D721Med (cell line): ENCODE measurements around the gene CILP2.

ENCODE experiments used
- DNase-seq: peaks from one replicate; pipeline ENCODE4 v3.0.0; 2011; ENCODE audit warnings: low spot score; ENCODE audit not compliant: insufficient read length
- FAIRE-seq: peaks from 2 replicates; lab custom pipeline; 2011; peaks lifted over from hg19 to GRCh38; lab: Jason Lieb, UNC
- TF ChIP-seq, protein P1 (sequence below): IDR thresholded peaks from 2 replicates; pipeline ENCODE4 v1.5.1; 2012; ENCODE audit warnings: mild to moderate bottlenecking, control low read depth; ENCODE audit not compliant: insufficient read depth; ENCODE audit errors: missing control alignments

Gene CILP2

DNA sequence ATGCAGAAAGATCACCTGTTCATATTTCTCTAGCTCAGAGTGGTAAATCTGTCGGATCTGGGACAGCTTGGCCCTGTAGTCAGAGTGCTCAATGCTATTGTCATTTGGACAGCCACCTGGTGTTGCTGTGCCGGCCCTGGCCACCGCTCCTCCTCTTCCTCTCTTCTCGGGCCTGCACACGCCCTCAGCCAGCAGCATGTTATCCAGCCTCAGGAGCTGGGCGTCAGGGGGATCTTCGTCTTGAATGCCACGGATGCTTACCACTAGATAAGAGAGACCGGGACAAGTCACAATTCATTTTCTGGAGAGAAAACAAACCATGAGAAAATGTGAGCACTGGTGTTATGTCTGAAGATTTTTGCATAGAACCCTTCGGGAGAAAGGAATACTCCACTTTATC is 32.5 kb downstream of the CILP2 start:
- no peak for DNase-seq
- no peak for FAIRE-seq
- TF ChIP-seq, protein P1, sequence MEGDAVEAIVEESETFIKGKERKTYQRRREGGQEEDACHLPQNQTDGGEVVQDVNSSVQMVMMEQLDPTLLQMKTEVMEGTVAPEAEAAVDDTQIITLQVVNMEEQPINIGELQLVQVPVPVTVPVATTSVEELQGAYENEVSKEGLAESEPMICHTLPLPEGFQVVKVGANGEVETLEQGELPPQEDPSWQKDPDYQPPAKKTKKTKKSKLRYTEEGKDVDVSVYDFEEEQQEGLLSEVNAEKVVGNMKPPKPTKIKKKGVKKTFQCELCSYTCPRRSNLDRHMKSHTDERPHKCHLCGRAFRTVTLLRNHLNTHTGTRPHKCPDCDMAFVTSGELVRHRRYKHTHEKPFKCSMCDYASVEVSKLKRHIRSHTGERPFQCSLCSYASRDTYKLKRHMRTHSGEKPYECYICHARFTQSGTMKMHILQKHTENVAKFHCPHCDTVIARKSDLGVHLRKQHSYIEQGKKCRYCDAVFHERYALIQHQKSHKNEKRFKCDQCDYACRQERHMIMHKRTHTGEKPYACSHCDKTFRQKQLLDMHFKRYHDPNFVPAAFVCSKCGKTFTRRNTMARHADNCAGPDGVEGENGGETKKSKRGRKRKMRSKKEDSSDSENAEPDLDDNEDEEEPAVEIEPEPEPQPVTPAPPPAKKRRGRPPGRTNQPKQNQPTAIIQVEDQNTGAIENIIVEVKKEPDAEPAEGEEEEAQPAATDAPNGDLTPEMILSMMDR, result no peak

DNA sequence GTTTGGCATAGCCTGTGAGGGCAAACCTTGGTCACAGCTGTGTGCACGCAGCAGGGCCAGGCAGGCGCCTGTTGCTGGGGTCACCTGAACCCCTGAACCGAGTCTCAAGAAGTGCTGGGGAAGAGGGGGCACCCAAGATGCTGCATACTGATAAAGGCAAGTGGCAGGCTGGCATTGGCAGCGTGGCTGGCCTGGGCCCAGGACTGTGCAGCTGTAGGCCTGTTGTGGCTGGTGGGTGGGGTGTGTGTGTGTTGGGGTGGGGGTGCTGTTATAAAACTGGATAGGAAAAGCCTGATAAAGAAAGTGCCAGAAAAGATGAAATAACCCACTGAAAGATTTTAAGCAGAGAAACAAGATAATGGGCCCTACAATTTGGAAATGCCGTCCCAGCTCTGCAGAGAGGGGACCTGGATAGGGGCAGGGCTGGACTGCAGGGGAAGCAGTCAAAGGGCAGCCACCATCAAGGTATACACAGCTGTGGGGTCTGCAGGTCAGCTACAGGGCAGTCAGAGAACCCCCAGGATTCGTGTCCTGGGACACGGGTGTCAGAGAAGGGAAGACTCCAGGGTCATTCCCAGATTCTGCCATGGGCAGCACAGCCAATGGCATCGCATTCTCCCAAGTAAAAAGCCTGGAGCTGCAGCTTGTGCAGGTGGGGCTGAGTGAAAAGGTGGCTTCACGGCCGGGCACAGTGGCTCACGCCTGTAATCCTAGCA is 33.2 kb downstream of the CILP2 start:
- DNase-seq (no peak), FAIRE-seq (no peak)
- TF ChIP-seq, protein P1, result no peak

DNA sequence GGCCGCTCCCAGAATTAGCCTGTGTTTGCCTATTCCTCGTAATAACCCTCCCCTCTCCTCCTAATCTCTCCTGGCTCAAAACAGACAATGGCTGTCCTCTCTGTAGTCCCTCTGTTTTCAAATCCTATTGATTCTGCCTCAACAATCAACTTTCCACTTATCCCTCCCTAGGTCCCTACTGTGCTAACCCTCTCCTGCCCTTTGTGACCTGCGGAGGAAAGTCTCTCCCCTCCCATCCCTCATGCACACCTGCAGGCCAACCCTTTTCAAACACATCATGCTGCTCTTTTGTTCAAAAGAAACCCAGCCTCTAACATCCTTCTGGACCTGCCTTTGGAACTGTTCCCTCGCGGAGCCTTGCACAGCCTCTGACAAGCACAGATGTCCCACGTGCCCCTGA is 37.3 kb downstream of the CILP2 start:
- no peak for DNase-seq
- FAIRE-seq, result no peak

DNA sequence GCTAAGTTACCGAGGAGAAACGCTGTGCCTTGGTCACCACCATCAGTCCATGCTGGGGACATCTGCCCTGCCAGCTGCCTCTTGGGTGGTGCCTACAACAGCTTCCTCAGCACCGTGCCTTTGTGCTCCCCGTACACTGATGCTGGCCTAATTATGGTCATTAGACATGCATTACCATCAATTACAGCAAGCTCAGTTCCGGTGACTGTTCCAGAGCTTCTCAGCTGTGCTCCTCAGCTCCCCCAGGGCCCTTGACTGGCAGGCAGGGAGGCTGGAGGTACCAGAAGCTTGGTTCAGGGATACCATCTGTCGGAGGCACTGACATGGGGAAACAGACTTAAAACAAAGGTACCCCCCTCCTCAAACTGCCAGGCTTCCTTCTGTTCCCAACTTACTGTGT is 40.2 kb downstream of the CILP2 start:
- no peak for DNase-seq
- TF ChIP-seq, protein P1, result no peak
- FAIRE-seq, result no peak

More for the DNA sequence above, 37.3 kb downstream of the CILP2 start:
- TF ChIP-seq, protein P1, result no peak

DNA sequence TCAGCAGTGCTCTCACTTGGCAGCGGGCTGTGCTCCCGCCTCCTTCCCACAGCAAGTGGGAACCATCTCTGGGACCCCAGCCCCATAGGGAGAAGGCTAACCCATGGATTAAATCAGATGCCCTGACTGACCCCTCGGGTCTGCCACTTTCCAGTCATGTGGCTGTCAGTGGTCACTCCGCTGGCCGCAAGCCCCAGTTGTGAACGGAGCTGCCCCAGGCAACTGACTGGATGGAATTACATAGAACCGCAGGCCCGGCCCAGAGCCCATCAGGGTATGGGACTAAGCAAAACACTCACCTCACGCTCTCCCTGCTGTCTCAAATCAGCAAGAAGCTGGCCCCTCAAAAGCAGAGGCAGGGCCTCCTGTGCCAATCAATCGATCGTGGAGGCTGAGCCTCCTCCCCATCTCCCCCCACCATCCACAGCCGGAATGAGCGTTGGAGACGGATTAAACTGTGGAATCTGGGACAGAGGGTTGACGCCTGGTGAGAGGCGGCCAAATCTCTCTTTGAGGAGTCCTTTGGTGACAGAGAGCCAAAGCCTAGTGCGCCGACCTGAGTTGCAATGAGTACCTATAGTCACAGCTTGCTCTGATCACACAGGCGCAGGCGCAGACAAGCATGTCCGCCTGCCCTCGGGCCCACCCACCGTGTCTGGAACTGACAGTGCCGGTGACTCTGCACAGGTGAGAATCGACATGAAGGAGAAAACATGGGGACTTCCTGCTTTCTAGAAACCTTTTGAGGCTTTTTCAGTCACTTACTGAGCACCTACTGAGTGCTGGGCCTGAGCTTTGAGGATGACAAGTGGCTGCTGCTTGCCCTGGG is 41.7 kb downstream of the CILP2 start:
- TF ChIP-seq, protein P1, result no peak
- FAIRE-seq (no peak), DNase-seq (no peak)

DNA sequence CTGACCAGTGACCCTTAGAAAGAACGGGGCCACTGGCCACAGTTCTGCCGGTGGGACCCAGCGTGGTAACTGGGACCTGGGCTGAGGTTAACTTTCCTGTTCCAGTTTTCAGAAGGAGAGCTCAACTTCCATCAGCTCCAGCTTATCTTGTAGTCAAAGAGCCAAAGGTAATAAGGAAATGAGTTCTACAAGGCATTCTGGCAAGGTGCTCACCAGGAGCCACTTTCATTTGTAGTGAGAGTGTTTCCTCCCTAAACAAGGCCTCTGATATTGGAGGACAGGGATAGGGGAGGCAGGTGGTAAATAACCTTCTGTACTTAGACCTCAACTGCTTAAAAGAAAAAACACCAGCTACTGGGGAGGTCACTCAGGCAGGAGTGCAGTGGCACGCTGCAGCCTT is 42.4 kb downstream of the CILP2 start:
- FAIRE-seq, result no peak
- TF ChIP-seq, protein P1, result no peak
- no peak for DNase-seq
